ENCODE data around the gene PEMT. TPM values are rescaled to one million over a fixed set of nuclear protein-coding genes. Genes with fewer than 3 reads are reported as not detected.

Gene PEMT
- total and polyA plus RNA-seq, 2 experiments from 2014 or later: 54.8 to 55.2 TPM

DNA sequence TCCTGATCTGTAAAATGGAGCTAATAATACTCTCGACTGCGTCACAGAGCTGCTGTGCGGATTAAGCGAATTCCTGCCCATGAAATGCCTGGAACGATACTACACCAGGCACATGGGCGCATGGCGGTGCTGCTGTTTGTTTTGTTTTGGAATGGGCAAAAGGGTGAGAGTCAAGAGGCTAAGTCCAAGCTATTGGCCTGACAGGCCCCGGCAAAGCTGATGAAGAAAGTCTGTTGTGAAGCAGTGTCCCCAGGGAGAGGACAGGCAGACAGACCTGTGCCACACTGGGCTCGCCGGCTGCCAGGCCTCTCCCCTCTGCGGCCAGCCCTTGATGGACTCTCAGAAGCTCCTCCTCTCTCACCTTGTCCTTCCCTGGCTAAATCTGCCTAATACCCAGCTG is 64.0 kb downstream of the PEMT start:
- no peak for DNase-seq (ENCODE audit: low spot score)
- no peak overlapping the region for H3K4me3 ChIP-seq
- no peaks in the 10 kb centered on the region for H3F3A ChIP-seq (replicated peaks; ENCODE audit: low read depth)
- H3K27ac ChIP-seq (ENCODE audit: low read depth): no peak overlapping the region
- peaks cover 8% of the 10 kb centered on the region for H3K4me1 ChIP-seq (ENCODE audit: insufficient read depth)
- no peaks in the 10 kb centered on the region; the same call in 2 of the 3 replicates for H3K36me3 Mint-ChIP-seq (ENCODE audit: low read depth)
- peaks cover 18% of the 10 kb centered on the region for H3K27me3 Mint-ChIP-seq (ENCODE audit: insufficient read depth, low read depth, poor library complexity)
- H3K4me1 Mint-ChIP-seq: peaks cover 22% of the 10 kb centered on the region
- no peak overlapping the region for H3K4me2 ChIP-seq
- H3K27ac Mint-ChIP-seq: no peak overlapping the region
- TF ChIP-seq NANOG (IDR thresholded peaks at IDR 0.05; ENCODE audit: borderline replicate concordance): no peak
- TF ChIP-seq ZNF331 (CRISPR knock-in tag; IDR thresholded peaks at IDR 0.05; ENCODE audit: low read depth): no peak
- no peak for TF ChIP-seq POLR2AphosphoS5 (IDR thresholded peaks at IDR 0.05; ENCODE audit: low read depth)
- no peak for TF ChIP-seq ZNF114 (CRISPR knock-in tag; IDR thresholded peaks at IDR 0.05)
- TF ChIP-seq EZH2phosphoT487 (IDR thresholded peaks at IDR 0.05; ENCODE audit: unreplicated experiment): no peak
- TF ChIP-seq JUNB (IDR thresholded peaks at IDR 0.05; ENCODE audit: unreplicated experiment): no peak
- TF ChIP-seq EZH2 (IDR thresholded peaks at IDR 0.05; ENCODE audit: low read depth, unreplicated experiment): no peak
- TF ChIP-seq ETS1 (IDR thresholded peaks at IDR 0.05): no peak
- TF ChIP-seq CTCF (conservative IDR thresholded peaks at IDR 0.05; ENCODE audit: low read depth in 2 of 2): no peak
- TF ChIP-seq, protein P1, sequence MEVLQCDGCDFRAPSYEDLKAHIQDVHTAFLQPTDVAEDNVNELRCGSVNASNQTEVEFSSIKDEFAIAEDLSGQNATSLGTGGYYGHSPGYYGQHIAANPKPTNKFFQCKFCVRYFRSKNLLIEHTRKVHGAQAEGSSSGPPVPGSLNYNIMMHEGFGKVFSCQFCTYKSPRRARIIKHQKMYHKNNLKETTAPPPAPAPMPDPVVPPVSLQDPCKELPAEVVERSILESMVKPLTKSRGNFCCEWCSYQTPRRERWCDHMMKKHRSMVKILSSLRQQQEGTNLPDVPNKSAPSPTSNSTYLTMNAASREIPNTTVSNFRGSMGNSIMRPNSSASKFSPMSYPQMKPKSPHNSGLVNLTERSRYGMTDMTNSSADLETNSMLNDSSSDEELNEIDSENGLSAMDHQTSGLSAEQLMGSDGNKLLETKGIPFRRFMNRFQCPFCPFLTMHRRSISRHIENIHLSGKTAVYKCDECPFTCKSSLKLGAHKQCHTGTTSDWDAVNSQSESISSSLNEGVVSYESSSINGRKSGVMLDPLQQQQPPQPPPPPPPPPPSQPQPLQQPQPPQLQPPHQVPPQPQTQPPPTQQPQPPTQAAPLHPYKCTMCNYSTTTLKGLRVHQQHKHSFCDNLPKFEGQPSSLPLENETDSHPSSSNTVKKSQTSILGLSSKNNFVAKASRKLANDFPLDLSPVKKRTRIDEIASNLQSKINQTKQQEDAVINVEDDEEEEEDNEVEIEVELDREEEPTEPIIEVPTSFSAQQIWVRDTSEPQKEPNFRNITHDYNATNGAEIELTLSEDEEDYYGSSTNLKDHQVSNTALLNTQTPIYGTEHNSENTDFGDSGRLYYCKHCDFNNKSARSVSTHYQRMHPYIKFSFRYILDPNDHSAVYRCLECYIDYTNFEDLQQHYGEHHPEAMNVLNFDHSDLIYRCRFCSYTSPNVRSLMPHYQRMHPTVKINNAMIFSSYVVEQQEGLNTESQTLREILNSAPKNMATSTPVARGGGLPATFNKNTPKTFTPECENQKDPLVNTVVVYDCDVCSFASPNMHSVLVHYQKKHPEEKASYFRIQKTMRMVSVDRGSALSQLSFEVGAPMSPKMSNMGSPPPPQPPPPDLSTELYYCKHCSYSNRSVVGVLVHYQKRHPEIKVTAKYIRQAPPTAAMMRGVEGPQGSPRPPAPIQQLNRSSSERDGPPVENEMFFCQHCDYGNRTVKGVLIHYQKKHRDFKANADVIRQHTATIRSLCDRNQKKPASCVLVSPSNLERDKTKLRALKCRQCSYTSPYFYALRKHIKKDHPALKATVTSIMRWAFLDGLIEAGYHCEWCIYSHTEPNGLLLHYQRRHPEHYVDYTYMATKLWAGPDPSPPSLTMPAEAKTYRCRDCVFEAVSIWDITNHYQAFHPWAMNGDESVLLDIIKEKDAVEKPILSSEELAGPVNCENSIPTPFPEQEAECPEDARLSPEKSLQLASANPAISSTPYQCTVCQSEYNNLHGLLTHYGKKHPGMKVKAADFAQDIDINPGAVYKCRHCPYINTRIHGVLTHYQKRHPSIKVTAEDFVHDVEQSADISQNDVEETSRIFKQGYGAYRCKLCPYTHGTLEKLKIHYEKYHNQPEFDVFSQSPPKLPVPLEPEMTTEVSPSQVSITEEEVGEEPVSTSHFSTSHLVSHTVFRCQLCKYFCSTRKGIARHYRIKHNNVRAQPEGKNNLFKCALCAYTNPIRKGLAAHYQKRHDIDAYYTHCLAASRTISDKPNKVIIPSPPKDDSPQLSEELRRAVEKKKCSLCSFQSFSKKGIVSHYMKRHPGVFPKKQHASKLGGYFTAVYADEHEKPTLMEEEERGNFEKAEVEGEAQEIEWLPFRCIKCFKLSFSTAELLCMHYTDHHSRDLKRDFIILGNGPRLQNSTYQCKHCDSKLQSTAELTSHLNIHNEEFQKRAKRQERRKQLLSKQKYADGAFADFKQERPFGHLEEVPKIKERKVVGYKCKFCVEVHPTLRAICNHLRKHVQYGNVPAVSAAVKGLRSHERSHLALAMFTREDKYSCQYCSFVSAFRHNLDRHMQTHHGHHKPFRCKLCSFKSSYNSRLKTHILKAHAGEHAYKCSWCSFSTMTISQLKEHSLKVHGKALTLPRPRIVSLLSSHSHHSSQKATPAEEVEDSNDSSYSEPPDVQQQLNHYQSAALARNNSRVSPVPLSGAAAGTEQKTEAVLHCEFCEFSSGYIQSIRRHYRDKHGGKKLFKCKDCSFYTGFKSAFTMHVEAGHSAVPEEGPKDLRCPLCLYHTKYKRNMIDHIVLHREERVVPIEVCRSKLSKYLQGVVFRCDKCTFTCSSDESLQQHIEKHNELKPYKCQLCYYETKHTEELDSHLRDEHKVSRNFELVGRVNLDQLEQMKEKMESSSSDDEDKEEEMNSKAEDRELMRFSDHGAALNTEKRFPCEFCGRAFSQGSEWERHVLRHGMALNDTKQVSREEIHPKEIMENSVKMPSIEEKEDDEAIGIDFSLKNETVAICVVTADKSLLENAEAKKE (CRISPR knock-in tag; IDR thresholded peaks at IDR 0.05): no peak
- no peak for TF ChIP-seq REST (IDR thresholded peaks at IDR 0.05; ENCODE audit: unreplicated experiment)
- TF ChIP-seq CREB1 (CRISPR knock-in tag; IDR thresholded peaks at IDR 0.05; ENCODE audit: low read depth): no peak
- no peaks in the 10 kb centered on the region for H3K9me2 ChIP-seq (ENCODE audit: insufficient read depth)
- H3K79me2 ChIP-seq (replicated peaks; ENCODE audit: insufficient read depth): no peaks in the 10 kb centered on the region
- H3K27me3 ChIP-seq (ENCODE audit: insufficient read depth): no peaks in the 10 kb centered on the region
- H3K4me3 Mint-ChIP-seq: no peak overlapping the region
- H2AFZ ChIP-seq: no peak overlapping the region
- no peaks in the 10 kb centered on the region for H4K20me1 ChIP-seq (replicated peaks; ENCODE audit: insufficient read depth)
- peaks cover 6% of the 10 kb centered on the region; the same call in 2 of the 3 replicates for H3K9me3 Mint-ChIP-seq
- no peak for ATAC-seq
- no peaks in the 10 kb centered on the region for H3K36me3 ChIP-seq (ENCODE audit: insufficient read depth)
